K562 (cell line): ENCODE results near the gene PUM2.

Experiments
- POLR2AphosphoS5 ChIP-seq: IDR thresholded peaks from 2 replicates; pipeline ENCODE4 v1.6.1; 2011; ENCODE audit warnings: mild to moderate bottlenecking, low read depth, low read length, moderate library complexity; ENCODE audit not compliant: control insufficient read depth, insufficient read depth
- TF ChIP-seq, protein P1 (sequence below): sonication (generic); formaldehyde crosslinking; IDR thresholded peaks from 2 replicates; pipeline ENCODE4 v1.8.1; 2022; ENCODE audit warnings: missing genetic modification reagents

DNA sequence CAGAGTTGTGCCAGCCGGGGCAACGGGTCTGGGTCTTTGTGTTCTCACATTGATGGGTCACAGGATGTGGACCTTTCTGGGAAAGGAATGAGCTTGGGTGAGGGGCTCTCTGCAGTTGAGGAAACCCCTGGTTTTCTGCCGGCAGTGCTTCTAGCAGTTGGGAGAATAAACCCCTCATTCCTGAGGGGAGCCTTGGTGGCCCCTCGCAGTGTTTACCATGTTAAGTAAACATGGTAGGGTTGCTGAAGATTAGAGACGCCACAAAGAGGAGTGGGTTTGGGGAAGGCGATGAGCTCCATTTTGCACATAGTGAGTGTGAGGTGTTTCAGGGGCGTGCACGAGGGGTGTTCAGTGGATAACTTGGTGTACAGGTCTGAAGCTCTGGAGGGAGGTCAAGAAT lies 27.7 kb upstream of the PUM2 start:
- TF ChIP-seq, protein P1, sequence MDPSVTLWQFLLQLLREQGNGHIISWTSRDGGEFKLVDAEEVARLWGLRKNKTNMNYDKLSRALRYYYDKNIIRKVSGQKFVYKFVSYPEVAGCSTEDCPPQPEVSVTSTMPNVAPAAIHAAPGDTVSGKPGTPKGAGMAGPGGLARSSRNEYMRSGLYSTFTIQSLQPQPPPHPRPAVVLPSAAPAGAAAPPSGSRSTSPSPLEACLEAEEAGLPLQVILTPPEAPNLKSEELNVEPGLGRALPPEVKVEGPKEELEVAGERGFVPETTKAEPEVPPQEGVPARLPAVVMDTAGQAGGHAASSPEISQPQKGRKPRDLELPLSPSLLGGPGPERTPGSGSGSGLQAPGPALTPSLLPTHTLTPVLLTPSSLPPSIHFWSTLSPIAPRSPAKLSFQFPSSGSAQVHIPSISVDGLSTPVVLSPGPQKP, result no peak
- TF ChIP-seq POLR2AphosphoS5, result no peak
